ENCODE measurements around the gene USF2. TPM values are rescaled to one million over a fixed set of nuclear protein-coding genes. Genes with fewer than 3 reads are reported as not detected.

USF2 gene
- total and polyA plus RNA-seq, 10 of the 15 experiments (the other 5 are each of a cell fraction or from before 2014, with no cell fraction given) = 0.56 to 157 (median 65.5) TPM

GRCh38 chr19:35328851-35329285 lies 60.1 kb downstream of the USF2 start, which contains the start of gene CD22 (continued):
- TF ChIP-seq PBX3 (IDR thresholded peaks at IDR 0.05; ENCODE audit: insufficient replicate concordance, low read depth, low read length) (no peak), CBX5 (IDR thresholded peaks at IDR 0.05; ENCODE audit: low read depth) (no peak), HDGF (IDR thresholded peaks at IDR 0.05) (no peak), RB1 (IDR thresholded peaks at IDR 0.05; ENCODE audit: borderline replicate concordance) (no peak), SKIL (IDR thresholded peaks at IDR 0.05; ENCODE audit: low read depth, poor library complexity, severe bottlenecking) (peak; percentile 80), RFX5 (IDR thresholded peaks at IDR 0.05; ENCODE audit: low read depth, low read length) (no peak), ASH2L (IDR thresholded peaks at IDR 0.05; ENCODE audit: borderline replicate concordance, low read depth) (no peak), TBL1XR1 (IDR thresholded peaks at IDR 0.05; ENCODE audit: low read depth, low read length) (no peak), CBFB (IDR thresholded peaks at IDR 0.05; ENCODE audit: low read depth) (peak; percentile 53; the same call in 1 of the 2 replicates), CBX3 (IDR thresholded peaks at IDR 0.05; ENCODE audit: borderline replicate concordance, low read depth) (no peak), SREBF1 (IDR thresholded peaks at IDR 0.05; ENCODE audit: low read length) (no peak), GABPA (IDR thresholded peaks at IDR 0.05; ENCODE audit: low read depth) (no peak), RCOR1 (conservative IDR thresholded peaks at IDR 0.05; ENCODE audit: low read depth, low read length) (no peak), BHLHE40 (IDR thresholded peaks at IDR 0.05; ENCODE audit: borderline replicate concordance in 1 of 2, low read depth in 2 of 2, low read length in 1 of 2) (peak; percentile 54 to 78; a peak in 3 of 4 replicates), GATAD2B (conservative IDR thresholded peaks at IDR 0.05; ENCODE audit: low read depth) (no peak; the same call in 1 of the 2 replicates), YY1 (IDR thresholded peaks at IDR 0.05; ENCODE audit: low read depth, low read length) (peak; percentile 39; the same call in 1 of the 2 replicates), CUX1 (IDR thresholded peaks at IDR 0.05; ENCODE audit: insufficient replicate concordance, low read depth, low read length) (no peak), ZNF384 (IDR thresholded peaks at IDR 0.05; ENCODE audit: borderline replicate concordance, low read depth, low read length) (no peak), ZNF207 (IDR thresholded peaks at IDR 0.05; ENCODE audit: borderline replicate concordance) (0 out of 2 replicates have a peak, but pooled peaks have one; percentile 10), SRF (IDR thresholded peaks at IDR 0.05; ENCODE audit: low read depth in 2 of 2, low read length in 2 of 2) (no peak), IRF3 (IDR thresholded peaks at IDR 0.05) (no peak), NFXL1 (IDR thresholded peaks at IDR 0.05; ENCODE audit: borderline replicate concordance) (no peak), ATF7 (IDR thresholded peaks at IDR 0.05; ENCODE audit: low read depth) (peak; percentile 97)
